Left cardiac atrium (tissue), 4 donors: ENCODE results near the gene RAB43. TPM values are rescaled to one million over a fixed set of nuclear protein-coding genes. Genes with fewer than 3 reads are reported as not detected.
"Not testable (repeated sequence)": the region's sequence is repeated elsewhere in the genome, so short reads cannot be mapped to it uniquely, and the experiment has no call there.

ENCODE experiments used
- ATAC-seq, 2 donors: fragments of 200-7000 bp; cut with Tn5 transposase; one replicate each; pipeline ENCODE4 v1.9.1; 2020; ENCODE audit warnings: mild to moderate bottlenecking in 2 of 2, moderate library complexity in 2 of 2
- DNase-seq: peaks from one replicate; pipeline ENCODE4 v3.0.0-alpha.2; 2020
- intact Hi-C, 2 donors: fragments of 100-400 bp; cut with DNase I; formaldehyde crosslinking; loops; one replicate each; pipeline versions ENCODE4 v1.14.1 to v1.15.1; 2022 to 2023
- total RNA-seq, 2 donors: library from RNA; stranded (reverse); fragmentation: NEBNext Ultra II Directional; extraction: Animal tissue kit (Norgen Biotek cat#: 25700); gene quantifications; one replicate each; pipeline ENCODE4 v1.2.1, GENCODE V29; 2021
- donor health status: DM: no; HTN: yes; CAD: no.
- donor health status: DM: no; HTN: yes; CAD: no; lungs with severe emphysema.
- donor health status: DM: yes; HTN: yes; CAD: no.
- donor health status: Dilated cardiomyopathy.

Gene RAB43
- total RNA-seq, 2 donors from 2014 or later: 6.4 to 6.9 TPM

DNA sequence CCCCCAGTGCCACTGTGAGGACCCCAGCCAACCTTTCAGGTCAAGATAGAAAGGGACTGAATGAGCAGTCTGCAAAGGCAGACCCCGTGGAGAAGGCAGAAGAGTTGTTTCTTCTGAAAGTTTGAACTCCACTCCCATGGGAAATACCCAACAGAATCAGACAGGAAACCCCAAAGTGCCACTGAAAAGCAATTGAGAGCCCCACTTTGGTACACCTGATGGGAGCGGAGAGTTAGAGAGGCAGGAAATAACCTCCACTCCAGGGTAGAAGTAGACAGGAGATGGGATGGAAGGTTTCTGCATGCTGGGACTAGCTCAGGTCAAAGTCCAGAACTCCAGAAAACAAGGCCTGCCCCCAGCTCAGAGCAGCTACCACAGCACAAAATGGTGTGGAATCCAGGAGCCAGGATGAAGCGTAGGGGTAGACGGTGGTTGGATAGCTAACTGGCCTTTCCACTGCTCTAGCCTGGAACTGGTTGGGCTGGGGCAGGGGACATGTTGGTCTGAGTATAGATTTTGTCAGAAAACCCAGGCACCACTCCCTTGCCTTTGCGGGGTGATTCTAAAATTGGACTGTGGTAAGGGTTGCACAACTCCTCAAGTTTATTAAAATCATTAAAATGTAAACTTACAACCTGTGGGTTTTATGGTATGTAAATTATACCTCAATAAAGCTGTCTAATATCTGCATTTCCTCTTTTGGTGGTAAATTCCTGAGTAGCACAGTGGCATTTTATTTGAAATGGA lies 1.9 kb upstream of the RAB43 start:
- DNase-seq (no peak), ATAC-seq (no peak)
- intact Hi-C loops: no loop called here

DNA sequence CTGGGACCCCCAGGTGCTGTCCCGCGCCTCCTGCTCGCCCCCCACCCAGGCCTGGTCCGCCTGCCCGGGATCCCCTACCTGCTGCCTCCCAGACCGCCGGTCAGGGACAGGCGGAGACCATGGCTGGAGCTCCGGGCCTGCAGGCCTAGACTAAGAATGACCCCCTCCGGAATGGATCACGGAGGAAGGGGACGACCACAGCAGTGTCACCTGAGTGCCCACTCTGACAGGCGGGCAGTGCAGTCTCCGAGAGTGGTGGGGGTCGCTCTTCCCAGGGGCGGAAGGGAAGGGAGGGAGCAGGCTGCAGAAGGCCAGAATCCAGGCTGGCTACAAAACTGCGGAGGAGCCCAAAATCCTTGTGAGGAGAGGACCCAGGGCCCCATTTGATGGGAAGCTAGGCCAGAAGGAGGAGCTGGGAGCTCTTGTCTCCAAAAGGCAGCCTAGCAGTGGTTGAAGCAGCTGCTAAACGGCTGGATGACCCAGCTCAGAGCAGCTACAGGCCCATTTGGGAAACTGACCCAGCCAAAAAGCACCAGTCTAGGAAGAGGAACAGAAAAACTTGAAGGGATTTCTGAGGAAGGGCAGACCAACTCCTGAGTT lies 908 bp upstream of the RAB43 start:
- intact Hi-C loops: no loop called here
- DNase-seq: no peak
- peak in 1 of 2 donors; percentile 0 for ATAC-seq

DNA sequence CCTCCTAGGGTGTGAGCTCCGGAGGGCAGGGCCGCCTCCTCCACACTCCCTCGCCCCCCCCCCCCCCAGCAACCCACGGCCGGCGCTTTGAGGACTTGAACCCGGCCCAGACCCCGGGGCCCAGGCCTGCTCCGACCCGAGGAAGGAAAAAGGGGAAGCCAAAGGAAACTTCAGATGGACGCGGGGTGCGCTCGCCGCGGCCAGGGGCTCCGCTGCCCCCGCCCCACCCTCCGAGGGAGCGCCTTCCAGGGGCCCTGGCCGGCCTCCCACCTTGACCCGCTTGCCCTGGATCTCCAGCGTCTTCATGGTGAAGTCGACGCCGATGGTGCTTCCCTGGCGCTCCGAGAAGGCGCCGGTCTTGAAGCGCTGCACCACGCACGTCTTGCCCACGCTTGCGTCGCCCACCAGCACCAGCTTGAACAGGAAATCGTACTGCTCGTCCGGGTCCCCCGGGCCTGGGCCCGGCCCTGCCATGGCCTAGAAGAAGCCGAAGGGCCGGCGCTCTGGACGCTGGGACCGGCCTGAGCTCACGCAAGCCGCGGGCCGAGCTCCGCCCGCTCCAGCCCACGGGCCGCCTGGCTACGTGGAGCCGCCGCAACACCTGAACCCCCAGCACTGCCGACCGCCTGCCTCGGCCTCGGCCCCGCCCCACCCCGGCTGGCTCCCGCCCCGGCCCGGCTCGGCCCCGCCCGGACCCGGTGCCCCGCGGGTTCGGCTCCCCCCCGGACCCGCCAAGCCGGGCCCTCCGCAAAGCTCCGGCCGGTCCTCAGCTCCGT lies 400 bp downstream of the RAB43 start:
- ATAC-seq (peak; percentile 3 to 29), DNase-seq (no peak)
- intact Hi-C loops: loop anchor here in 1 of 2 donors (2.0 kb wide), 1 partner anchor 68 kb away; no protein-coding TSS in a partner anchor

DNA sequence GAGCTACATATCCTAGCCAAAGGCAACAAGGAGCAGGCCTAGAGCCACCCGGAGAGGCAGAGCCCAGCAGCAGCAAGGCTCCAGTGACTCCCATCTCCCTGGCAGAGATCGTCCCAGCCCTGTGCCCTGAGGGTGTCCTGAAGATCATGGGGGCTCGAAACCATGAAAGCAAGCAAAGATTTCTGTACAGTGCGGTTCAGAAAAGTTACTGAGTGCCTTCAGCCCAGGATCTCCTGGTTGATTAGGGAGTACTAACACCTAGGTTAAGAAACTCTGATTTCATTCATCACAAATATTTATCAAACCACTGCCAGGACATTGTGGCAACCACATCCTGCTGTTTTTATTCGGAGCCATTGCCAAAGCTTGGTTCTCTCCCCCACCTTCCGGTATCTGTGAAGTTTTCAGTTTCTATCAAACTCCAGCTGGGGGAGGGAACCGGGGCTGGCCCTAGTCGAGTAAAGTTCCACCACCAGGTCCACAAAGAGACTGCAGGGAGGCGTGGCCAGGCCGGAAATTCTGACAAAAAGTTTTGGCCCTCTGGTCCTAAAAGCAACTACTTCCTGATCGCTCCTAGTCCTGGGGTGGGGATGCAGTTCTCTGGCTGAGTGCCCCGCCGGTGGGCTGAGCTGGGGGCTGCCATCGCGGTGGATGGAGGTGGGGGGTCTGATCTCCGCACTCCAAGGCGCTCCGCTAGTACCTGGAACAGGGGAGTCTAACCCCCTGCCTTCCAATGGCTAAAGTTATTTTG lies 1.2 kb downstream of the RAB43 start:
- intact Hi-C loops: loop anchor here in 1 of 2 donors (2.0 kb wide), 1 partner anchor 68 kb away; no protein-coding TSS in a partner anchor
- ATAC-seq: peak; percentile 65 to 67
- peak; percentile 92 for DNase-seq

DNA sequence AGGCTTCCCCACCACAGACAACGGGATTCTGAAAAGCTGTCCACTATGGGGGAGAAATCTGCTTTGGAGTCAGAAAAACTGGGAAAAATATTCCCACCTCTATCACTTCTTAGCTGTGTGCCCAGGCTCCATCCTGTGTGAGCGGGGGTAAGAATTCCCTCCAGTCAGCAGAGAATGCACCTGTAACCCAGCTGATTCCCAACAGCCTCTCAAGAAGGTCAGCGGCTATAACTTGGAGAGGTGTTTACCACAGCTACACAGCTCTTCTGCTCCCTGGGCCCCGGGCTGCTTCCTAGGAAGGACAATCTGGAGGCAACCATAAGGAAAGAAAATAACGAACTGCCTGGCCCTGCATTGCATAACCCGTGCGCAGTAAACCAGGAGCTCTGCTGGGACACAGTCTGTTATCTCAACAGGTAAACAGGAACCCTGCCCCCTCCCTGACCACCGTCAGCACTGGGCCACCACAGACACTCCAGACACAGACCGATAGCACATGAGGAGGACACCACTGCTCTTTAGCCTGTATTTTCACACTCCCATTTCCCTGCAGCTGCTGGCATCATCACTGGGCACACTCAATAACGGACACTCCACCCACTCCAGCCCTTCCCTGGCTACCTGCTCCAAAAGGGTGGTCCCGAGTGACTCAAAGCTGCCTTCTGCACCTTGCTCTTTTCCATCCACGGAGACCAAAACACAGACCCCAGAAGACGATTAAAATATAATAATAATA lies 2.1 kb downstream of the RAB43 start:
- intact Hi-C loops: loop anchor here in 1 of 2 donors (2.0 kb wide), 1 partner anchor 67 kb away; no protein-coding TSS in a partner anchor
- no peak for ATAC-seq
- no peak for DNase-seq

DNA sequence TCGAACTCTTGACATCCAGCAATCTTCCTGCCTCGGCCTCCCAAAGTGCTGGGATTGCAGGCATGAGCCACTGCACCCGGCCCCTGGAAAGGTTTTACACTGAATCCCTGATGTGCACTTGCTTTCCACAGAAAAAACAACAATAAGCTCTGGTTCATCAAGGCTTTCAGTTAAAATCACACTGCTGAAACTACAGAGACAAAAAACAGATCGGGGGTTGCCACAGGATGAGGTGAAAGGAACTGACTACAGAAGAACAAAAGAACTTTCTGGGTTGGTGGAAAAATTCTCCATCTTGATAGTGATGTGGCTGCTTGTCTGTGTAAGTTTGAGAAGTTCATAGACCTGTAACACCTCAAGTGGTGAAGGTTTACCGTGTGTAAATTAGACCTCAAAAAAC lies 2.9 kb downstream of the RAB43 start:
- intact Hi-C loops: no loop called here
- ATAC-seq (no peak), DNase-seq (no peak)

DNA sequence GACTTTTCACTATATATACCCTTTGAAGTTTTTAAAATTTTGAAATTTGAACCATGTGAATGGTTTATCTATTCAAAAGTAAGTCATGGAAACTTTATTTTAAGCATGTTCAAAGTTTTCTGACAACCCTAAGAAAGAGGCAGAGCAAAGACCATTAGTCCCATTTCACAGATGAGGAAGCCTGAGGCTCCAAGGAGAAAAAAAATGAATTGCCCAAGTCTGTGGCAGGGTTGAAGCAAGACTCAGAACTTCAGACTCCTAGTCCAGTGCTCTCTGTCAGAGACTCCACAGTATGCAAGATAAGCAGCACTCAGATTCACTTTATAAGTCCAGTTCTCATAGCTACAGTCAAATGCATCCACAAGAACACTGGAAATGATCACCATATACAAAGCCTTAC lies 4.5 kb downstream of the RAB43 start:
- intact Hi-C loops: no loop called here
- ATAC-seq: no peak

DNA sequence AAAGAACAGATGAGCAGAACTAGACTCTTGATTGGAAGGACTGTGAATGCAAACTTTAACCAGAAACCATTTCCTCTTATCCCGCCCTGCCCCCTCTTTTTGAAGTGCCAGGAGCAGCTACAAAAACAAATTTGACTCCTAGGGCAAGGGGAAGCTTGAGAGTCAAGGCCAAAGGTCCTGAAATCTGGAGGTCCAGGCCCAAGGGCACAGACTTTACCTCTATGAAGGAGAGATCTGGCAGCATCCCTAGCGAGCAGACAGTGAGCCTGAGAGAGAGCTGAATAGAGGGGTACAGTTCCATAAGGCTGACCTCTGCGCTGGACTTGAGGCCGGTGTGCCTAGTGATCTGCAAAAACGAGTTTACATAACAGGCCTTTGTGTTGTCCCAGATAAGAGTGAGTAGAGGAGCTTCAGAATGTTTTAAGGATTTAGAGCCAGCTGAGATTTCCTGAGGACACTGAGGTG lies 5.1 kb downstream of the RAB43 start:
- ATAC-seq: no peak
- DNase-seq: peak; percentile 15
- intact Hi-C loops: no loop called here

More for the DNA sequence above, 4.5 kb downstream of the RAB43 start:
- no peak for DNase-seq

DNA sequence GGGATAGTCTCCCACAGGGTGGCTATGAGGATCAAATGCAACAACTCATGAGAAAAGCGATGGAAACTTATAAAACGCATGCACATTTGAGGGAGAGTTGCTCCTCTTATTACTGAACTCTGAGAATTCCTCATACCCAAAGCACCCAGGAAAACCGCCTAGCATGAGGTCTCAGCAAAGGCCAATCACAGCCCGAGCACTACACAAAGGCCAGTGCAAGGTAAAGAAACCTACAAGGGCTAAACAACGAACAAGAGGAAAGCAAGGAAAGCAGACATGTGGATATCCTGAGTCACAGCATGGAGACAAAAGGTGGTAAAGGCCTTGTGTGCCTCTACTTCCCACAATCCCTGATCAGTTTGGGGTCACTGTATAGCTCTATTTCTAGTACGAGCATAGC lies 7.1 kb downstream of the RAB43 start:
- ATAC-seq (no peak), DNase-seq (no peak)
- intact Hi-C loops: no loop called here

DNA sequence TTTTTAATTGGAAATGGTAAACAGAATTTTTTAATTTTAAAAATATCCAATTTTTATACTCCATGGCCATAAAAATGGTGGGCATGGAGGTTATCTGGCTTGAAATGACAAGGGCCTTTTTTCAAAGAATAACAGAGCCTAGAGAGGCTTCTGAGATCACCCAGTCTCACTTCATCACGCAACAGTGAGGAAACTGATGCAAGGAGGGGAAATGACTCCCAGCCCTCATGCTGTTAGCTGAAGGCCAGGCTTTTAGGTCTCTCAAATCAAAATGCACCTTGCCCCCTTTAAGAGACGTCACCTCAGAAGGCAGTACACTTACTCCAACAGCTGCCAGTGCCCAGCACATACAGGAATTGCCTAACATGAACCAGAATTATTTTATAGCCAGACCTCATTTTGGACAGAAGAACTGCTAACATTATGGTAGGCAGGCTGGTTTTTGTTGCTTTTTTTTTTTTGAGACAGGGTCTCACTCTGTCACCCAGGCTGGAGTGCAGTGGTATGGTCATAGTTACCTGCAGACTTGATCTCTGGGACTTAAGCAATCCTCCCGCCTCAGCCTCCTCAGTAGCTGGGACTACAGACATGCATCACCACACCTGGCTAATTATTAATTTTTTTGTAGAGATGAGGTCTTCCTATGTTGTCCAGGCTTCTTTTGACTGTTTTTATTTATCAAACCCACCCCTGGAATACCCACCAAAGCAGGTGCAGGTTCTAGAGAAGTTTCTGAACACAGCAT lies 9.1 kb downstream of the RAB43 start:
- no peak for ATAC-seq
- intact Hi-C loops: no loop called here
- peak; percentile 5 for DNase-seq

DNA sequence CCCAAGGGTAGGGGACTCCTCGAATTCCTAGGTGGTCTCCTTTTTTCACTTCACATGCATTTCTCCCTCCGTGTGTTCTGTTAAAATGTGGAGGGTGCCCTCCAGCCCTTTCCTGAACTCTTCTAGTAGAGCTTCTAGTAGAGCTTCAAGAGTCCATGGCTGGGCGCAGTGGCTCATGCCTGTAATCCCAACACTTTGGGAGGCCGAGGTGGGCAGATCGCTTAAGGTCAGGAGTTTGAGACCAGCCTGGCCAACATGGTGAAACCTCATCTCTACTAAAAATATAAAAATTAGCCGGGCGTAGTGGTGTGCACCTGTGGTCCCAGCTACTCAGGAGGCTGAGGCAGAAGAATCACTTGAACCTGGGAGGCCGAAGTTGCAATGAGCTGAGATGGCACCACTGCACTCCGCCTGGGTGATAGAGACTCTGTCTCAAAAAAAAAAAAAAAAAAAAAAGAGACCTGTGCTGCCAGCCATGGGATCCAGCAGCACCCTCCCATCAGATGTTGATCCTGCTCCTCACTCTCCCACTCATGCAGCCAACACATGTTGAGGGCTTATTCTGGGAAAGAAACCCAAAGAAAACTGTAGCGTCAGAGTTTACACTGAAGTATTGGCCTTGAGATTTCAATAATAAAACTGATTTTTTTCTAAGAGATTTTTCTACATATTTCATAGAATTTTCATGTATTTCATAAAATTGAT lies 10.4 kb downstream of the RAB43 start:
- ATAC-seq, intact Hi-C loops: not testable (repeated sequence)
- peak; percentile 8 for DNase-seq

DNA sequence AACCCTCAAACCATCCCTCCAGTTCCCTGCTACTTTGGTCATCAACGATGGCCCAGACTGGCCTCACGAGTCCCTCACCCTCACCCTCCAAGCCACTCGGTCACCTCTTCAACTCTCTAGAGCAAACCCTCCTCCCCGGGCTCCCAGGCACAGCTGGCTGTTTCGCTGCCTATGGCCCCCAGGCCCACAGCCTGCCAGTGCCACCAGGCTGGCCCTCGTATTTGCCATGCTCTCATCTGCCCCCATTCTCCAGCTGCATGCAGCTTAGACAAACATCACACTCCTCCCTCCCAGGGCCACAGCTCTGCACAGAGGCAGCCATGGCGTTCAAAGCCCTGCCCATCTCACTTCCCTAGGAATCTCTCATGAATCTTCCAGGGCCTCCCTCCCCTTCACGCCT lies 13.8 kb downstream of the RAB43 start:
- intact Hi-C loops: no loop called here
- DNase-seq: no peak
- no peak for ATAC-seq

DNA sequence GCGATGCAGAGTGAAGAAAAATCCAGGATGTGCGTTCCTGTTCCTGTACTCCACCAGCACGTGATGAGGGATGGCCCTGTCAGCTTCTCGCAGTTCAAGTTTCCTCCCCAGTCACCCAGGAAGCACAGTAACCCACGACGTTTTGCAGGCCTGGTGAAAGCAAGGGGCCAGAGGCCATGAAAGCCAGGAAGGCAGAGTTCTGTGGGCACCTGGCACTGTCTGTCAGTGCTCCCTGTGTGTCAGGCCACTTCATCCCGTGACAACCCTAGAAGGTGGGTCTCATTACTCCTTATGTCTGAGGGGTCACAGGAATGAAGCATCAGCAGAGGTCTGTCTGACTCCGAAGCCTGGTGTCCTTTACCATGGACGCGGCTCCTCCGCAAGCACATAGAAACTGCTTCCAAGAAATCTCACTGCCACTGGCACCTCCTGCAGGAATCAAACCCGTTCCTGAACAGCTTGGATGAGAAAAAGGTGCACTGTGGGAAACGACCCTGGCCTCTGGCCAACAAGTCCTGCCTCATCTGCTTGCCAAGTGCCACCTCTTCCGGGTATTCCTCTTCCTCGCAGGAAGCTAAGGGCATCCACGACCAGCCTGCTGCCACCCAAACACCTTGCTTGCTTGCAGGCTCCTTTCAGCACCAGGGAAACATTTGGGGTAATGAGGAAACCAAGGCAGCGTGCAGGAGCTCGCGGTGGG lies 14.6 kb downstream of the RAB43 start:
- ATAC-seq (no peak), DNase-seq (no peak)
- intact Hi-C loops: no loop called here

DNA sequence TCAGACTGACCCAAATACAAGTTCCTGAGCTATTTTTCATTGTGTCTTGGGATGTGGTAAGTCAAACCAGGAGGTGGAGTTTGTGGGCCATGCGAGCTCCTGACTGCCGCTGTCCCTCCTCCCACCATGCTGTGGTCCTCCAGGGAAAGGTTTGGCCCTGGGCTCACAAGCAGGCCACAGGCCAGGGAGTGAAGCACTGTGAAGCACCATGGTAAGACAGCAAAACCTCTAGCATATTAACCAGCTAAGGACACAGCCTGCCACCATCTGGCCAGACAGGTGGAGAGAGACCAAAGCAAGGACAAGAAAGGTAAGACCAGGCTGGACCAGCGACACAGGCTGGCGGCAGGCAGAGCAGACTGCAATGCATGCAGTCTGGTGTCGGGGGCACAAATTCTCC lies 15.3 kb downstream of the RAB43 start:
- no peak for DNase-seq
- peak; percentile 17 to 54 for ATAC-seq
- intact Hi-C loops: no loop called here

DNA sequence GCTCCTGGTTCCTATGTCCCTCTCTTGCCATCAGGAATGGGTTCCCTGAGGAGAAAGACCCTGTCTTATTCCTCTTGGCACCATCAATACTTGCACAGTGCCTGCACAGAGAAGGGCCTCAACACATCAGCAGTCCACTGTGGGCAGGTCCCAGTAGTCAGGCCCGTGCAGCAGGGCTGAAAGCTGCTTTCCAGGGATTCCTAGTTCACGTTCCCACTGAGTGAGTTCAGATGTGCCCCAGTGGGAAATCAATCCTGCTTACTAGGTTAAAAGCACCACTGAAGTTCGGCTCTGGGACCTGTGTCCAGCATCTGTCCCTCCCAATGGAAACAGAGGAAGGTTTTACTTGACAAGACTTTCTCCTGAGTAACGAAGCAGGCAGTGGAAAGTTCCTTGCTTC lies 15.7 kb downstream of the RAB43 start:
- DNase-seq (no peak), ATAC-seq (no peak)
- intact Hi-C loops: no loop called here

DNA sequence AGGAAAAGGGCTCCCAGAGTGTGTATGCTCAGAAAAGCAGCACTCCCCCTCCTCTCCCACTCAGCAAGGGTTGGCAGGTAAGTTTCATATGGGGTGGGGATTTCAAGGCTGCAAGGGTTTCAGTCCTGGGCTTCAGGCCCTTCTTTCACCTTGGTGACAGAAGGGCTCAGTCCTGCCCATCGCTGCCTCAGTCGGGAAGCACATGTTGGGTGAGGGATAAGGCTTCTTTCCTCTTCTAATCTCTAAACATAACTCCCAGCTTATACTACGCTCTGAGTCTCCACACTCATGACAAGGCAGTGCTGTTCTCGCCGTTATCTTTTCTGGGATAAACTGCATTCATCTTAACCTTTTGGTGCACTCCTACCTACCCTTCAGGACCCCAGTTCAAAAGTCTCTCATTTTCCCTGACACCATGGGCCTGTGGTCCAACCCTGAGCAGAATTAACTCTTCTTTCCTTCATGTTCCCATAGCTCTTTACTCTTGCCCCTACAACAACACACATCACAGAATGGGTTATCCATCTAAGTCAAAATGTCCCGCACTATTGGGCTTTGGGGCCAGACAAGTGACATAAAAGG lies 17.0 kb downstream of the RAB43 start:
- ATAC-seq (no peak), DNase-seq (no peak)
- intact Hi-C loops: no loop called here
